A673 (cell line): ENCODE results near the gene CCM2. TPM values are rescaled to one million over a fixed set of nuclear protein-coding genes. Genes with fewer than 3 reads are reported as not detected.

Experiments
- BruUV-seq: library from RNA; stranded (reverse); fragments of 400-500 nt; replicated peaks from 2 replicates; lab custom pipeline; 2021; lab: Mats Ljungman, UMichigan
- CTCF ChIA-PET: fragments of 300-600 bp; sonication (Branson Sonifier 250); formaldehyde crosslinking; loops from one replicate; lab custom pipeline; 2022; ENCODE audit warnings: antibody characterized with exemption; lab: Charles Lee
- POLR2A ChIA-PET: fragments of 300-600 bp; sonication (Branson Sonifier 250); formaldehyde crosslinking; loops from one replicate; lab custom pipeline; 2022; ENCODE audit warnings: antibody characterized with exemption; ENCODE audit not compliant: low non-redundant PET; lab: Charles Lee
- DNase-seq: peaks from one replicate; pipeline ENCODE4 v3.0.0-alpha.2; 2015; ENCODE audit warnings: low spot score
- H3K27ac ChIP-seq: fragments of 200-600 bp; sonication (generic); 2 replicates; pipeline ENCODE4 v1.5.1; 2016; ENCODE audit warnings: mixed run types, low read depth, mild to moderate bottlenecking, mixed read lengths, antibody characterized with exemption, low read length; ENCODE audit not compliant: poor library complexity, severe bottlenecking
- H3K27me3 ChIP-seq: fragments of 200-600 bp; sonication (generic); replicated peaks from 2 replicates; pipeline ENCODE4 v1.6.1; 2017; ENCODE audit warnings: mixed run types, low read depth, mild to moderate bottlenecking, mixed read lengths, antibody characterized with exemption, low read length; ENCODE audit not compliant: insufficient read depth, poor library complexity
- H3K36me3 ChIP-seq: fragments of 200-600 bp; sonication (generic); 2 replicates; pipeline ENCODE4 v1.6.1; 2016; ENCODE audit warnings: mixed run types, mild to moderate bottlenecking, mixed read lengths, antibody characterized with exemption, low read length; ENCODE audit not compliant: insufficient read depth, poor library complexity, severe bottlenecking
- H3K4me1 ChIP-seq: fragments of 200-600 bp; sonication (generic); 2 replicates; pipeline ENCODE4 v1.6.1; 2017; ENCODE audit warnings: mixed run types, mild to moderate bottlenecking, mixed read lengths, antibody characterized with exemption, low read length; ENCODE audit not compliant: insufficient read depth, poor library complexity, severe bottlenecking
- H3K4me3 ChIP-seq: fragments of 200-600 bp; sonication (generic); 2 replicates; pipeline ENCODE4 v1.5.1; 2016; ENCODE audit warnings: low read depth, mixed run types, mild to moderate bottlenecking, mixed read lengths, low read length; ENCODE audit not compliant: poor library complexity, severe bottlenecking
- H3K9me3 ChIP-seq: fragments of 200-600 bp; sonication (generic); 2 replicates; pipeline ENCODE4 v1.6.1; 2016; ENCODE audit warnings: mixed run types, low read depth, mild to moderate bottlenecking, mixed read lengths, antibody characterized with exemption, low read length; ENCODE audit not compliant: poor library complexity, severe bottlenecking
- CTCF ChIP-seq: fragments of 300-800, 200-600 bp; sonication (generic); conservative IDR thresholded peaks from 2 replicates; pipeline ENCODE4 v1.5.1; 2017; ENCODE audit warnings: low read depth, mild to moderate bottlenecking, antibody characterized with exemption, low read length, moderate library complexity, mixed read lengths
- EZH2 ChIP-seq: fragments of 200-600 bp; sonication (generic); IDR thresholded peaks from 2 replicates; pipeline ENCODE4 v1.6.1; 2017; ENCODE audit warnings: borderline replicate concordance, low read depth, mild to moderate bottlenecking, mixed read lengths, antibody characterized with exemption, low read length; ENCODE audit not compliant: poor library complexity, severe bottlenecking
- intact Hi-C: fragments of 100-400 bp; cut with micrococcal nuclease; formaldehyde crosslinking; loops from one replicate; pipeline ENCODE4 v1.10.0; 2022; ENCODE audit not compliant: unreplicated experiment
- total RNA-seq: library from RNA; stranded (reverse); gene quantifications from 2 replicates; pipeline ENCODE4 v1.2.3, GENCODE V29; 2021

The CCM2 gene
- total RNA-seq, 1 experiment from 2014 or later, result 35.2 TPM

- POLR2A ChIA-PET, result no interaction called here
- no peak overlapping the region for H3K27ac ChIP-seq
Measured at GRCh38 chr7:45073031-45073785, 73.2 kb downstream of the CCM2 start.

DNA sequence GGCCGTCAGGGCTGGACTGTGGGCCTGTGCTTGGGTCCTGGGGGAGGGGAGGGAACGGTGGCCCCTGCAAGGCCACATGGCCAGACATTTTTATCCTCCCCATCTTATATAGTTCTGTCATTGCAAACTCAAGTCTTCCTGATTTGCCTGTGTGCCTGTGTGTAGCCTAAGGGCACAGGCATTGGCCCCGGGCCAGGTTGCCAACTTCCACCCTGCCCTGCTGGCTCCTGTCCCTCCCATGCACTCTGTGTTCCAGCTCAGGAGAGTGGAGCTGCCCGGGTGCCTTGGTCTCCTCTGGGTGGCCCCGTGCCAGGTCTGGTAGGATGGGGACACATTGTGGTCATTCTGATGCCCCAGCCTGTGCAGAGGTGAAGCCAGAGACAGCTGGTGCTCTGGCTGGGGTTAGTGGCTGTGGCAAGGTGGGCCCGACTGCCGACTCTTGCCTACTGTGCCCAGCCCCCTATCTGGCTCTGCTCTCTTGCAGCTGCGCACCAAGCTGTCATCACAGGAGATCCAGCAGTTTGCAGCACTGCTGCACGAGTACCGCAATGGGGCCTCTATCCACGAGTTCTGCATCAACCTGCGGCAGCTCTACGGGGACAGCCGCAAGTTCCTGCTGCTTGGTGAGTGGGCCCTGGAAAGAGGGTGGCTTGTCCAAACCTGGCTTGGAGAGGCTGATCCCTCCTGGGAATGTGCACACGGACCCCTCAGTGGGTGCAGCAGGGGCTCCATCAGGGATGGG lies 74.0 kb downstream of the CCM2 start:
- TF ChIP-seq CTCF (no peak), EZH2 (no peak)
- no TSS peak for BruUV-seq
- no peak for DNase-seq
- Histone ChIP-seq H3K27me3 (no peaks in the 10 kb centered on the region), H3K36me3 (peaks cover 4% of the 10 kb centered on the region), H3K9me3 (no peaks in the 10 kb centered on the region), H3K27ac (no peak overlapping the region), H3K4me3 (no peak overlapping the region), H3K4me1 (no peaks in the 10 kb centered on the region)
- ChIA-PET POLR2A (no interaction called here), CTCF (no interaction called here)
- intact Hi-C loops, result no loop called here

More at GRCh38 chr7:45073031-45073785, 73.2 kb downstream of the CCM2 start:
- TF ChIP-seq CTCF, result no peak
- no peak for TF ChIP-seq EZH2
- intact Hi-C loops, result no loop called here
- Histone ChIP-seq H3K9me3 (no peaks in the 10 kb centered on the region), H3K36me3 (peaks cover 5% of the 10 kb centered on the region), H3K4me1 (no peaks in the 10 kb centered on the region), H3K27me3 (no peaks in the 10 kb centered on the region), H3K4me3 (no peak overlapping the region)
- BruUV-seq, result no TSS peak
- CTCF ChIA-PET, result no interaction called here
- no peak for DNase-seq

GRCh38 chr7:45074528-45075354 lies 74.7 kb downstream of the CCM2 start:
- H3K4me3 ChIP-seq, result no peak overlapping the region
- DNase-seq, result no peak
- TF ChIP-seq EZH2 (no peak), CTCF (no peak)
- H3K27me3 ChIP-seq, result no peaks in the 10 kb centered on the region
- H3K36me3 ChIP-seq, result no peaks in the 10 kb centered on the region
- intact Hi-C loops, result no loop called here
- no peaks in the 10 kb centered on the region for H3K9me3 ChIP-seq
- H3K27ac ChIP-seq, result no peak overlapping the region
- POLR2A ChIA-PET, result no interaction called here
- CTCF ChIA-PET, result no interaction called here
- H3K4me1 ChIP-seq, result no peaks in the 10 kb centered on the region
- BruUV-seq, result no TSS peak
